GM10248 (cell line): ENCODE measurements around the gene EPHB3.

Experiments
- CTCF ChIA-PET: fragments of 300-600 bp; sonication (Branson Sonifier 250); formaldehyde crosslinking; extraction: SDS; loops from one replicate; lab custom pipeline; 2021; ENCODE audit warnings: antibody characterized with exemption; lab: Yijun Ruan, JAX
- POLR2A ChIA-PET: fragments of 350-650 bp; sonication (Branson Sonifier 250); formaldehyde crosslinking; extraction: SDS; loops from one replicate; lab custom pipeline; 2020; ENCODE audit warnings: antibody characterized with exemption; lab: Yijun Ruan, JAX
- DNase-seq: peaks from one replicate; pipeline ENCODE4 v3.0.0; 2012; ENCODE audit errors: extremely low spot score
- CTCF ChIP-seq: IDR thresholded peaks from 2 replicates; pipeline ENCODE4 v1.5.1; 2012; ENCODE audit warnings: mild to moderate bottlenecking, low read depth; ENCODE audit errors: extremely low read depth, missing control alignments, control extremely low read depth

Gene EPHB3

GRCh38 chr3:184594371-184595001, 32.9 kb downstream of the EPHB3 start:
- POLR2A ChIA-PET, result no interaction called here
- DNase-seq, result no peak
- no peak for TF ChIP-seq CTCF
- CTCF ChIA-PET, result no interaction called here

GRCh38 chr3:184595726-184596125, 34.1 kb downstream of the EPHB3 start:
- CTCF ChIA-PET, result no interaction called here
- no peak for TF ChIP-seq CTCF
- POLR2A ChIA-PET, result no interaction called here
- DNase-seq, result no peak

- ChIA-PET CTCF (no interaction called here), POLR2A (no interaction called here)
Measured at GRCh38 chr3:184596233-184596632, 34.6 kb downstream of the EPHB3 start.

GRCh38 chr3:184596886-184597575, 35.4 kb downstream of the EPHB3 start:
- no peak for DNase-seq
- no peak for TF ChIP-seq CTCF
- ChIA-PET POLR2A (no interaction called here), CTCF (interaction anchor here (1.5 kb wide), 1 partner anchor 36 kb away, joined by 4 read pairs; the partner anchor contains the start of gene EPHB3)

More at GRCh38 chr3:184596233-184596632, 34.6 kb downstream of the EPHB3 start:
- DNase-seq, result no peak
- TF ChIP-seq CTCF, result no peak

GRCh38 chr3:184597829-184598573, 36.4 kb downstream of the EPHB3 start:
- CTCF ChIA-PET, result interaction anchor here (1.5 to 1.6 kb wide), 2 partner anchors 12 to 37 kb away, joined by 3 to 4 read pairs; partner anchors contain the start of gene EPHB3
- DNase-seq, result no peak
- TF ChIP-seq CTCF, result no peak
- POLR2A ChIA-PET, result no interaction called here

GRCh38 chr3:184598574-184598927, 37.0 kb downstream of the EPHB3 start:
- ChIA-PET CTCF (interaction anchor here (1.5 to 1.6 kb wide), 2 partner anchors 13 to 37 kb away, joined by 3 to 4 read pairs; partner anchors contain the start of gene EPHB3), POLR2A (no interaction called here)

More at GRCh38 chr3:184598574-184598927, 37.0 kb downstream of the EPHB3 start:
- no peak for TF ChIP-seq CTCF
- no peak for DNase-seq
